Right atrium auricular region (tissue), 2 donors: ENCODE data around the gene KCNIP1. TPM values are rescaled to one million over a fixed set of nuclear protein-coding genes. Genes with fewer than 3 reads are reported as not detected.

Source experiments
- DNase-seq: peaks from one replicate; pipeline ENCODE4 v3.0.0-alpha.2; 2019; ENCODE audit warnings: low spot score
- H3K27ac ChIP-seq, 2 donors: fragments of 200-600 bp; sonication (generic); 1 replicate in 1 of 2; 2 replicates in 1 of 2; pipeline ENCODE4 v1.5.1; 2016 to 2019
- H3K27me3 ChIP-seq, 2 donors: fragments of 200-600 bp; sonication (generic); one replicate each; pipeline versions ENCODE4 v1.5.1 to v1.6.0; 2017 to 2019
- H3K36me3 ChIP-seq: fragments of 200-600 bp; sonication (generic); one replicate; pipeline ENCODE4 v1.5.1; 2016
- H3K4me1 ChIP-seq, 2 donors: fragments of 200-600 bp; sonication (generic); one replicate each; pipeline versions ENCODE4 v1.5.1 to v1.6.0; 2017 to 2019
- H3K4me3 ChIP-seq, 2 donors: fragments of 200-600 bp; sonication (generic); 1 replicate in 1 of 2; 2 replicates in 1 of 2; pipeline ENCODE4 v1.5.1; 2017 to 2019; ENCODE audit warnings: mild to moderate bottlenecking in 1 of 2, moderate library complexity in 1 of 2
- H3K9me3 ChIP-seq, 2 donors: fragments of 200-600 bp; sonication (generic); one replicate each; pipeline ENCODE4 v1.5.1; 2019
- total RNA-seq, 2 donors: library from RNA; depleted of rRNA; stranded (reverse); fragments of >200 nt; gene quantifications; one replicate each; pipeline ENCODE4 v1.1.0, GENCODE V29; 2016
- TF ChIP-seq, protein P1 (sequence below), 2 donors: fragments of 200-600 bp; sonication (generic); IDR thresholded peaks; one replicate each; pipeline ENCODE4 v1.5.1; 2019; ENCODE audit warnings: antibody characterized with exemption in 2 of 2

KCNIP1 gene
- total RNA-seq, 2 donors from 2014 or later = not detected

DNA sequence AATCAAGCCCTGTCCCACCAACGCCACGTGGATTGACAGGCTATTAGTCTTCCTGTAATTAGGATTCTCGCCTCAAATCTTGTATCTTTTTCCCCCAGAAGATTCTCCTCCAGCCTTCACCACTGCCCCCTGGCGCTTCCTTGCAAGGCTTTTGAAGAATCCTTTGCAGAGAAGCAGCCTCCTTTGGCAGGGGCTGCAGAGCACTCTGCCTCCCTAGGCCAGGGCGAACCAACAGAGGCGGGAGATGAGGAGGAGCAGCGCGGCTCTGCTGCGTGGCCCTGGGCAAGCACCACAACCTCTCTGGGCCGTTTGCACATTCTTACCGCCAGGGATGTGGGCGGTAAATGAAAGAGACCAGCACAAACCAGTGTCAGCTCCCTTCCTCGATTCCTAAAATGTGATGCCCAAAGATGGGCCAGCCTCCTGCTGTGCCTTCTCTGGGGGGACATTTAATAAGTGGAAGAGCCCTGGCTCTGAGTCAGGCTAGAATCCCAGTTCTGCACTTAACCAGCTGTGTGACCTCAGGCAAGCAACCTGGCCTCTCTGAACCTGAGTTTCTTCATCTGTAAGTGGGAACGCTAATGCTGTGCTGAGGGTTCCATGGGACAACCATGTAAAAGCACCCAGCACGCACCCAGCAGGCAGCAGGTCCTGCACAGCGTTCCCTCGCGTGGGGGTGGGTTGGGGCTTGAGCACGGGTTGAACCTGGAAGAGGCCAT lies 128.6 kb downstream of the KCNIP1 start:
- H3K27ac ChIP-seq = peak overlapping the region; percentile 77 to 90
- DNase-seq = no peak
- H3K4me1 ChIP-seq = peaks cover 0 to 33% of the 10 kb centered on the region in 2 donors

DNA sequence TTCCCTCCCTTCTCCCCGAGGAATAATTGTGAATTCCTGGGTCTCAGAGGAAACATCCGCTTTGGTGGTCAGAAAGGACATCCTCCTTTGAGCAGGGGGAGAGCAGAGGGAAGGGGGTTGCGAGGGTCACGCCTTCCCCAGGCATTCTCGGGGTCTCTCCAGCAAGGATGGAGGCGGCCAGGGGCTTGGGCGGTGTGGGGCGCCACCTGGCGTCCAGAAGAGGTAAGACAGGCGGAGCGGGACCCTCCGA lies 129.1 kb downstream of the KCNIP1 start:
- DNase-seq = no peak
- Histone ChIP-seq H3K36me3 (no peaks in the 10 kb centered on the region), H3K27ac (peak overlapping the region; percentile 77 to 90), H3K4me1 (peaks cover 0 to 33% of the 10 kb centered on the region in 2 donors), H3K27me3 (no peaks in the 10 kb centered on the region), H3K9me3 (no peaks in the 10 kb centered on the region), H3K4me3 (peak overlapping the region in 1 of 2 donors; percentile 39)
- TF ChIP-seq, protein P1, sequence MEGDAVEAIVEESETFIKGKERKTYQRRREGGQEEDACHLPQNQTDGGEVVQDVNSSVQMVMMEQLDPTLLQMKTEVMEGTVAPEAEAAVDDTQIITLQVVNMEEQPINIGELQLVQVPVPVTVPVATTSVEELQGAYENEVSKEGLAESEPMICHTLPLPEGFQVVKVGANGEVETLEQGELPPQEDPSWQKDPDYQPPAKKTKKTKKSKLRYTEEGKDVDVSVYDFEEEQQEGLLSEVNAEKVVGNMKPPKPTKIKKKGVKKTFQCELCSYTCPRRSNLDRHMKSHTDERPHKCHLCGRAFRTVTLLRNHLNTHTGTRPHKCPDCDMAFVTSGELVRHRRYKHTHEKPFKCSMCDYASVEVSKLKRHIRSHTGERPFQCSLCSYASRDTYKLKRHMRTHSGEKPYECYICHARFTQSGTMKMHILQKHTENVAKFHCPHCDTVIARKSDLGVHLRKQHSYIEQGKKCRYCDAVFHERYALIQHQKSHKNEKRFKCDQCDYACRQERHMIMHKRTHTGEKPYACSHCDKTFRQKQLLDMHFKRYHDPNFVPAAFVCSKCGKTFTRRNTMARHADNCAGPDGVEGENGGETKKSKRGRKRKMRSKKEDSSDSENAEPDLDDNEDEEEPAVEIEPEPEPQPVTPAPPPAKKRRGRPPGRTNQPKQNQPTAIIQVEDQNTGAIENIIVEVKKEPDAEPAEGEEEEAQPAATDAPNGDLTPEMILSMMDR (IDR thresholded peaks at IDR 0.05) = peak; percentile 97 to 99

More for the DNA sequence above, 128.6 kb downstream of the KCNIP1 start:
- no peak overlapping the region for H3K4me3 ChIP-seq
- no peaks in the 10 kb centered on the region for H3K27me3 ChIP-seq
- no peaks in the 10 kb centered on the region for H3K9me3 ChIP-seq
- TF ChIP-seq, protein P1 (IDR thresholded peaks at IDR 0.05) = no peak
- no peaks in the 10 kb centered on the region for H3K36me3 ChIP-seq

DNA sequence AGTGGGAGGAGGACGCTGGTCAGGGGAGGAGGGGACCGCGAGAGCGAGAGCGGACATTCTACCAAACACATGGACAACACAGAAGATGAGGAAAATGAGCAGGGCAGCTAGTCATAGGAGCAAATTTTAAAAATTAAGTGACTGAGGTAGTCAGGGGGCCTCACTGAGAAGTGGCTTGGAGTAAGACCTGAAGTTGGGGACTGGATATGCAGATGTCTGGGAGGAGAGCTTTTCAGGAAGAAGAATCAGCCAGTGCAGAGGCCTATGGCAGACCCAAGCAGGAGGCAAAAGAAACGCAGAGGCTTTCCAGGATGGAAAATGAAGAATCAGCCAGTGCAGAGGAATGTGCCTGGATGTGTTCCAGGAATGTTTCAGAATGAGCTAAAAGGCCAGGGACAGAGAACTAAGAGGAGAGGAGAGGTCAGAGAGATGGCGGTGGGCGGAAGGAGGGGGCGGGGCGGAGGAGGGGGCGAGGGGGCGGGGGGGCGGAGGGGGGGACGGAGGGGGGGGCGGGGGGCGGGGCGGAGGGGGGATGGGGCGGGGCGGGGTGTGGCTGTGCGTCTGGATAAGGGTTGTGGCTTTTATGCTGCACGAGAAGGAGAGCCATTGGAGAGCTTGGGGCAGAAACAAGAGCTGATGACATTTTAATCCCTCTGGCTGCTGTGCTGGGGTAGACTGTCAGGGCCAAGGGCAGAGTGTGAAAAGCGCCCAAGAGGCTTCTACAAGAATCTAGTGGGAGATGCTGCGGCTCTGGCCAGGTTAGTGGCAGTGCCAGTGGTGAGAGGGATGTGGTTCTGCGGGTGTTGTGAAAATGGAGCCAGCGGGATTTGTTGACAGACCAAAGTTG lies 129.6 kb downstream of the KCNIP1 start:
- Histone ChIP-seq H3K27me3 (no peaks in the 10 kb centered on the region), H3K36me3 (no peaks in the 10 kb centered on the region), H3K9me3 (no peaks in the 10 kb centered on the region), H3K27ac (peak overlapping the region; percentile 77 to 90), H3K4me3 (peak overlapping the region; percentile 25 to 39), H3K4me1 (peaks cover 0 to 33% of the 10 kb centered on the region in 2 donors)
- peak; percentile 78 for DNase-seq
- TF ChIP-seq, protein P1 (IDR thresholded peaks at IDR 0.05) = peak in 1 of 2 donors; percentile 43

DNA sequence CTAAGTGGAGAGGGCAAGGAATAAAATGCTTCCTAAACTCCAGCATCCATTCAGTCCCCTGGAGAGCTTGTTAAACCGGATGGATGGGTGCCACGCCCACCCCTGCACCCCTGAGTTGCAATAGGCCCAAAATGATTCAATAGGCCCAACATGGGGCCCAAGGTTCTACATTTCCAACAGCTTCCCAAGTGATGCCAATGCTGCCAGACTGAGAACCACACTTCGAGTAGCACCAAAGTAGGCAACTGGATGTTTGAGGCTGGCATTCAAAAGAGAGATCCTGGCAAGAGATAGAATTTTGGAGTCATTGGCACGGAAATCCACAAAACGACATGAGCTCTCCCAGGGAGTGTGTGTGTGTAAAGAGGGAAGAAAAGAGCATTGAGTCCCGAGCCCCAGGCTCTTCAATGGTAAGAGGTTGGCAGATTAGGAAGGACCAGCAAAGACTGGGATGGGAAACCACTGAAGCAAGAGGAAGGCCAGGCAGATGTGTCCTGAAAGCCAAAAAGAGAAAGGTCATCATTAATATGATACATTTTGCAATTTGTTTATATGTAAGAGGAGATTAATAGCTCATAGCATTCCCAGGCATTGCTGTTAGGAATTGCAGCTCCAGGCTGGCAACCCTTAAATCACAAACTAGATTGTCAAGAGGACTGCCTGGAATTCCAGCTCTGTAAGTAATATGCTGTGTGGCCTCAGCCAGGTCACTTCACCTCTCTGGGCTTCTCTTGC lies 130.6 kb downstream of the KCNIP1 start:
- Histone ChIP-seq H3K4me3 (no peak overlapping the region), H3K27me3 (no peaks in the 10 kb centered on the region), H3K9me3 (no peaks in the 10 kb centered on the region), H3K36me3 (no peaks in the 10 kb centered on the region), H3K4me1 (peaks cover 0 to 38% of the 10 kb centered on the region in 2 donors), H3K27ac (peak overlapping the region; percentile 41 to 77)
- TF ChIP-seq, protein P1 (IDR thresholded peaks at IDR 0.05) = no peak
- DNase-seq = no peak

DNA sequence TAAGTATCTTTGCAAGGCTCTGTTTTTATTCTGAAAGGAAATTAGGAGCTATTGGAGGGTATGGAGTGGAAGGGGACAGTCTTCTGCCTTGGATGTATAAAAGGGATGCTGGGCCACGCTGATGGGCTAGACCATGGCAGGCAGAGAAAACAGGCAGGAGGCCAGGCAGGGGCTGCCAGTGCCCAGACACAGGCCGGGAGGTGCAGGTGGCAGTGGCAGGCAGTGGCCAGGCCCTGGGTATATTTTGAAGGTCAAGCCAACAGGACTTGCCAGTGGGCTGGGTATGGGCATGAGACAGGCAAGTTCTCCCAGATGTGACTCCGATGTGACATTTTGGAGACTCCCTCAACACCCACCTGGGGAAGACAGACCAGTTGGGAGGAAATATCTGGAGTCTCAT lies 131.9 kb downstream of the KCNIP1 start:
- Histone ChIP-seq H3K36me3 (no peaks in the 10 kb centered on the region), H3K4me3 (no peak overlapping the region), H3K27me3 (no peaks in the 10 kb centered on the region), H3K4me1 (peaks cover 0 to 38% of the 10 kb centered on the region in 2 donors), H3K27ac (no peak overlapping the region), H3K9me3 (no peaks in the 10 kb centered on the region)
- TF ChIP-seq, protein P1 (IDR thresholded peaks at IDR 0.05) = no peak
- no peak for DNase-seq
